BLaER1 (cell line): ENCODE data around the gene SBNO2.

ENCODE experiments used
- H3K27ac ChIP-seq: shearing (Covaris generic); formaldehyde crosslinking; 2 replicates; pipeline ENCODE4 v1.8.1; 2022
- H3K27me3 ChIP-seq: shearing (Covaris generic); formaldehyde crosslinking; 2 replicates; pipeline ENCODE4 v1.8.1; 2022
- H3K36me3 ChIP-seq: shearing (Covaris generic); formaldehyde crosslinking; 2 replicates; pipeline ENCODE4 v1.8.1; 2022
- H3K4me1 ChIP-seq: shearing (Covaris generic); formaldehyde crosslinking; 2 replicates; pipeline ENCODE4 v1.8.1; 2022
- H3K4me2 ChIP-seq: shearing (Covaris generic); formaldehyde crosslinking; 2 replicates; pipeline ENCODE4 v1.8.1; 2022
- H3K4me3 ChIP-seq: shearing (Covaris generic); formaldehyde crosslinking; 2 replicates; pipeline ENCODE4 v1.8.1; 2022
- H3K9ac ChIP-seq: shearing (Covaris generic); formaldehyde crosslinking; 2 replicates; pipeline ENCODE4 v1.8.1; 2022
- H3K9me3 ChIP-seq: shearing (Covaris generic); formaldehyde crosslinking; 2 replicates; pipeline ENCODE4 v1.8.1; 2022
- H4K20me1 ChIP-seq: shearing (Covaris generic); formaldehyde crosslinking; 2 replicates; pipeline ENCODE4 v1.8.1; 2022
- Cebpa-rat ChIP-seq: shearing (Covaris generic); IDR thresholded peaks from 2 replicates; pipeline ENCODE4 v1.8.1; 2022

The SBNO2 gene

DNA sequence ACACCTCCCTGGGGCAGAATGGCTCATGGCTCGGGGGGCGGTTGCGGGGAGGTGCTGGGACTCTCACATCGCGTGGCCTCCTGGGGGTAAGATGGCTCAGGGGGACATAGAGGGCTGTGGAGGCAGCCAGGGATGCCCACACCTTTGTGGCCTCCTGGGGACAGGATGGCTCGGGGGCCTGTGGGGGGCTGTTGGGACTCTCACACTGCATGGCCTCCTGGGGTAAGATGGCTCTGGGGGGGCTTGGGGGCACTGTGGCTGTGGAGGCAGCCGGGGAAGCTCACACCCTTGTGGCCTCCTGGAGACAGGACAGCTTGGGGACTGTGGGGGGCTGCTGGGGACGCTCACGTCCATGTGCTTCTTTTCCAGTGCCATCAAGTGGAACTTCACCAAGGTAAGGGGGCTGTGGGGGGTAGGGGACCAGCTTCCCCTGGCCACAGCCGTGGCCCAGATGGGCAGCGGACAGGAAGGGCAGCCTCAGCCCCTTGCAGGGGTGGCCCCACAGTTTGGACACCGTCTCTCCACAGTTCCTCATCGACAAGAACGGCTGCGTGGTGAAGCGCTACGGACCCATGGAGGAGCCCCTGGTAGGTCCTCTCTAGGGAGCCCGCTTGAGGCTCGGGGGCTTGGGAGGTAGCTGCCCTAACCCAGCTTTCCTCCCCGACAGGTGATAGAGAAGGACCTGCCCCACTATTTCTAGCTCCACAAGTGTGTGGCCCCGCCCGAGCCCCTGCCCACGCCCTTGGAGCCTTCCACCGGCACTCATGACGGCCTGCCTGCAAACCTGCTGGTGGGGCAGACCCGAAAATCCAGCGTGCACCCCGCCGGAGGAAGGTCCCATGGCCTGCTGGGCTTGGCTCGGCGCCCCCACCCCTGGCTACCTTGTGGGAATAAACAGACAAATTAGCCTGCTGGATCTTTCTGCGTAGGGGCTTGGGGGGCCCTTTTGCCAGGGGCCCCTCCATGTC lies 67.9 kb downstream of the SBNO2 start:
- Histone ChIP-seq H3K27me3 (no peaks in the 10 kb centered on the region), H4K20me1 (peaks cover 59% of the 10 kb centered on the region), H3K9me3 (no peaks in the 10 kb centered on the region), H3K4me1 (peaks cover 58% of the 10 kb centered on the region), H3K27ac (peak overlapping the region; percentile 68; the same call in 1 of the 2 replicates), H3K9ac (peak overlapping the region; percentile 6), H3K4me2 (peak overlapping the region; percentile 90), H3K4me3 (no peak overlapping the region), H3K36me3 (peaks cover 48% of the 10 kb centered on the region)
- TF ChIP-seq Cebpa-rat: no peak

DNA sequence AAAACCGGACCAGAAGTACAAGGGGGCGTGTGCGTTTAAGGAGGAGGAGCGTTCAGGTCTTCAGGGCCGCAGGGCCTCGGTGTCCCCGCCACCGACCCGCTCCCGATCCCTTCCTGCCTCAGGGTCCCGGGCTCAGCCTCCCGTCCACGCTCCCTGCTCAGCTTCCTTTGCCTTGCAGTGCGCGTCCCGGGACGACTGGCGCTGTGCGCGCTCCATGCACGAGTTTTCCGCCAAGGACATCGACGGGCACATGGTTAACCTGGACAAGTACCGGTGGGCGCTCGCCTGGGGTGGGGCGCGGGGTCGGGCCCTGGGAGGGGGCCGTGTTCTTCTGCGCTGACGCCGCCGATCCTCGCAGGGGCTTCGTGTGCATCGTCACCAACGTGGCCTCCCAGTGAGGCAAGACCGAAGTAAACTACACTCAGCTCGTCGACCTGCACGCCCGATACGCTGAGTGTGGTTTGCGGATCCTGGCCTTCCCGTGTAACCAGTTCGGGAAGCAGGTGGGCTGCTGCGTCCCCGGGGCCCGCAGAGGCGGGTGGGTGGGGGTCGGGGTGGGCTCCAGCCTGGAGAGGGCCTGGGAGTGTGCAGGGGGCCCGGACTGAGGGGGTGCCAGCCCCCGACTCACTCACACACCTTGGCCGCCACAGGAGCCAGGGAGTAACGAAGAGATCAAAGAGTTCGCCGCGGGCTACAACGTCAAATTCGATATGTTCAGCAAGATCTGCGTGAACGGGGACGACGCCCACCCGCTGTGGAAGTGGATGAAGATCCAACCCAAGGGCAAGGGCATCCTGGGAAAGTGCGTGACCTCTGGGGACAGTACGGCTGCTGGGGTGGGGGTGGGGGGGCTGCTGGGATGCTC lies 68.8 kb downstream of the SBNO2 start:
- H3K9ac ChIP-seq: peak overlapping the region; percentile 83
- H3K4me3 ChIP-seq: peak overlapping the region; percentile 77
- no peaks in the 10 kb centered on the region for H3K27me3 ChIP-seq
- no peak for TF ChIP-seq Cebpa-rat
- peak overlapping the region; percentile 90 for H3K4me2 ChIP-seq
- peaks cover 39% of the 10 kb centered on the region for H3K36me3 ChIP-seq
- peaks cover 67% of the 10 kb centered on the region for H3K4me1 ChIP-seq
- peak overlapping the region; percentile 92 for H3K27ac ChIP-seq
- H3K9me3 ChIP-seq: no peaks in the 10 kb centered on the region
- H4K20me1 ChIP-seq: peaks cover 51% of the 10 kb centered on the region

DNA sequence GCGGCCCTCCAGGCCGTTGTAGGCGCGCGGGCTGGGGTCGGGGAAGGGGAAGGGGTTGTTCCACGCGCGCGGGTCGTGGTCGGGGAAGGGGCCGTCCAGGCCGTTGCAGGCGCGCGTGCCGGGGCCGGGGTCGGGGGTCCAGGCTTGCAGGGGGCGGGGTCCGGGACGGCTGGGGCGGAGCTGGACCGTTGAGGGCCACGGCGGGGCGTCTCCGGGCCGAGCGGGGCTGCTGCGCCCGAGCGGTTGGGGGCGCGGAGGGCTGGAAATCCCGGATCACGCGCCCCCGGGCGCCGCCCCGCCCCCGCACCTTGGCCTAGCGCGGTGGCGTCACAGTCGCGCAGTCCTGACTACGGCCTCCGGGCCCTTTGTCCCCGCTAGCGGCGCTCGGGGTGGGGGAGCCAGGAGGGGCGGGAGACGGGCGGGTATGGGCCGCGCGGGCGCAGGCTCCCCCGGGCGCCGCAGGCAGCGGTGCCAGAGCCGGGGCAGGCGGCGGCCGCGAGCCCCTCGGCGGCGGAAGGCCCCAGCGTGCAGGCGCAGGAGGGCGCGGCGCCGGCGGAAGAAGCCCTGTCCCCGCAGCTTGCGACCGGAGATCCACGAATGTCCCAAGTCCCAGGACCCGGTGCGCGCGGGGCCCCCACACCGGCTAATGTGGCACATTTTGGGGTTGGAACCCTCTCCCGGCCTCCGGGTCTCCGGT lies 69.6 kb downstream of the SBNO2 start:
- peaks cover 31% of the 10 kb centered on the region for H3K36me3 ChIP-seq
- H3K4me2 ChIP-seq: peak overlapping the region; percentile 90
- TF ChIP-seq Cebpa-rat: no peak
- H3K27ac ChIP-seq: peak overlapping the region; percentile 92
- no peaks in the 10 kb centered on the region for H3K9me3 ChIP-seq
- peaks cover 75% of the 10 kb centered on the region for H3K4me1 ChIP-seq
- peak overlapping the region; percentile 83 for H3K9ac ChIP-seq
- no peaks in the 10 kb centered on the region for H3K27me3 ChIP-seq
- H4K20me1 ChIP-seq: peaks cover 46% of the 10 kb centered on the region
- peak overlapping the region; percentile 77 for H3K4me3 ChIP-seq

DNA sequence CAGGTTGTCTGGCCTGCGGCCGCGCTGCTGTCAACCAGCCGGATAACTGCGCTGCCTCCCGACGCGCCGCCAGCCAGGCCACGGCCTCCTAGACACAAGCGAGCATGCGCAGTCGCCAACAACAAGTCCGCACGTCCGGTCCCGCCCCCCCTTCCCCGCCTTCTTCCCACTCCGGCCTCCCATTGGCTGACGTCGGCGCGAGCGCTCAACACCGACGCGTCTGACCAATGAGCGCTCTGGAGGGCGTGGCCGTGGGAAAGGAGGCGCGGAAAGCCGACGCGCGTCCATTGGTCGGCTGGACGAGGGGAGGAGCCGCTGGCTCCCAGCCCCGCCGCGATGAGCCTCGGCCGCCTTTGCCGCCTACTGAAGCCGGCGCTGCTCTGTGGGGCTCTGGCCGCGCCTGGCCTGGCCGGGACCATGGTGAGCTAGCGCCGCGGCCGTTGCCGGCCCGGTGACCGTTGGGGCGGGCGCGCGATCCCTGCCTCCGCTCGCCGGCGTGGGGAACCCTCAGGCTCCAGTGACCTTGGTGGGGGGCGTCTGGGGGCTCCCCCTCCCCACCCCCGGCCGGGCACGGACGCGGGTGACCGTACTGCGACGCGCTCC lies 70.3 kb downstream of the SBNO2 start, which contains the start of gene GPX4:
Gene GPX4, plus strand, starts transcription at position 287 of the 603 bp plus-strand sequence. Its CDS starts 50 bp downstream, at position 337.
- peak within 1 kb of the TSS; percentile 92 for H3K27ac ChIP-seq
- H3K4me2 ChIP-seq: peak within 1 kb of the TSS; percentile 90
- H3K27me3 ChIP-seq: no peaks in the 10 kb centered on the region
- peaks cover 41% of the 10 kb centered on the region for H4K20me1 ChIP-seq
- peak within 1 kb of the TSS; percentile 77 for H3K4me3 ChIP-seq
- H3K9ac ChIP-seq: peak within 1 kb of the TSS; percentile 83
- peaks cover 26% of the 10 kb centered on the region for H3K36me3 ChIP-seq
- TF ChIP-seq Cebpa-rat: no peak
- H3K4me1 ChIP-seq: peaks cover 77% of the 10 kb centered on the region
- no peaks in the 10 kb centered on the region for H3K9me3 ChIP-seq

DNA sequence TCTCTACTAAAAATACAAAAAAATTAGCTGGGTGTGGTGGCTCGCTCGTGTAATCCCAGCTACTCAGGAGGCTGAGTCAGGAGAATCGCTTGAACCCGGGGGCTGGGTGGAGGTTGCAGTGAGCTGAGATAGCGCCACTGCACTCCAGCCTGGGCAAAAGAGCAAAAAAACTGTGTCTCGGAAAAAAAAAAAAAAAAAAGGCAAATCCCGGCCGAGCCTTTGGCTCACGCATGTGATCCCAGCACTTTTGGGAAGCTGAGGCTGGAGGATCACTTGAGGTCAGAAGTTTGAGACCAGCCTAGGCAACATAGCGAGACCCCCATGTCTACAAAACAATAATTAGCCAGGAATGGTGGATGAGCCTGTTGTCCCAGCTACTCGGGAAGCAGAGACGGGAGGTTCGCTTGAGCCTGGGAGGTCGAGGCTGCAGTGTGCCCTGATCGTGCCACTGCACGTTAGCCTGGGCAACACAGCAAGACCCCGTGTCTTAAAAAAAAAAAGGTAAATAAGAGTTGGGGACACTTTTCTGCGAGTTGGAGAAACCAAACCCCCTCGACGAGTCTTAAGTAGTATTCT lies 70.8 kb downstream of the SBNO2 start:
- H3K4me3 ChIP-seq: no peak overlapping the region
- TF ChIP-seq Cebpa-rat: no peak
- peak overlapping the region; percentile 90 for H3K27ac ChIP-seq
- peaks cover 22% of the 10 kb centered on the region for H3K36me3 ChIP-seq
- H3K9me3 ChIP-seq: no peaks in the 10 kb centered on the region
- H3K27me3 ChIP-seq: no peaks in the 10 kb centered on the region
- H3K4me2 ChIP-seq: peak overlapping the region; percentile 84
- H3K9ac ChIP-seq: no peak overlapping the region
- peaks cover 80% of the 10 kb centered on the region for H3K4me1 ChIP-seq
- H4K20me1 ChIP-seq: peaks cover 37% of the 10 kb centered on the region

DNA sequence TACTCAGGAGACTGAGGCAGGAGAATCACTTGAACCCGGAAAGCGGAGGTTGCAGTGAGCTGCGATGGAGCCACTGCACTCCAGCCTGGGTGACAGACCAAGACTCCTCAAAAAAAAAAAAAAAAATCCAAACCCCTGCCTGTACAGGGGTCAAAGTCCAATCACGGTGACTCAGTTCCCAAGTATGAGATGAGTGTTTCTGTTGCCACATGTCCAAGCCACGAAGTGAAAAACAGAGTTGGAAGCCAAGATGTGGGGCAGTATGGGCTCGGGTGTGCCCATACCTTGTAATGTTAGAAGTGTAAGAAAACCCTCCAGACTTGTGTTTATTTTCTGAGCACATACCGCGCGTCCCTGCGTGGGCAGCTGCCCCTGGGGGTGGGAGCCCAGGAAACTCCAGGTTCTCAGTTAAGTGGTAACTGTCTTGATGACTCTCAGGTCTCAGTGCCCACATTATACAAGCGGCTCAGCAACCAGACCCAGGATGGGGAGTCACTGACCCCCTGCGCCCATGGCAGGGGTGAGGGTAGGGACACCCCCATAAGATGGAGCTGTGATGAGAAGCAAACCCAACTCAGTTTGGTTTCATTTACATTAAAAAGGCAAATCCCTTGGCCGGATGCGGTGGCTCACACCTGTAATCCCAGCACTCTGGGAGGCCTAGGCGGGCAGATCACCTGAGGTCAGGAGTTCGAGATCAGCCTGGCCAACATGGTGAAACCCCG lies 71.5 kb downstream of the SBNO2 start:
- Histone ChIP-seq H3K36me3 (peaks cover 18% of the 10 kb centered on the region), H3K4me3 (no peak overlapping the region), H3K9ac (peak overlapping the region; percentile 73; the same call in 1 of the 2 replicates), H3K4me2 (peak overlapping the region; percentile 84), H3K9me3 (no peaks in the 10 kb centered on the region), H4K20me1 (peaks cover 32% of the 10 kb centered on the region), H3K27ac (peak overlapping the region; percentile 90), H3K4me1 (peaks cover 82% of the 10 kb centered on the region), H3K27me3 (no peaks in the 10 kb centered on the region)
- no peak for TF ChIP-seq Cebpa-rat

DNA sequence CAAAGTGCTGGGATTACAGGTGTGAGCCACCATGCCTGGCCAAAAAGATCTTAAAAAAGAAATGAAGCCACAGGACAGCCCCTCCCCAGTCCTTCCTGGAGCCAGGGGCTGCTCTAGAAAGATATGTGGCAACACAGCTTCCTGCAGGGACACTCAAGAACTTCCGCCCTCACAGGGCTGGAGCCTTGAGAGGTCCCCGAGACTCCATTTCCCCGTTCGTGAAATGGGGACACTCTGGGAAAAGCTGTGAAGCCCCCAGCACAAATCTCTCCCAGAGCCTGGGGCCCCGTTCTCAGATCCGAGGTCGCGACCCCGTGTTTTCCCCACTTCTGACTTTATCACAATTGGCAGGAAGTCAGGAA lies 72.8 kb downstream of the SBNO2 start:
- Histone ChIP-seq H3K4me2 (peak overlapping the region; percentile 84), H3K27me3 (no peaks in the 10 kb centered on the region), H3K9ac (peak overlapping the region; percentile 73), H3K4me1 (peaks cover 74% of the 10 kb centered on the region), H3K36me3 (peaks cover 5% of the 10 kb centered on the region), H3K4me3 (peak overlapping the region; percentile 49), H3K9me3 (no peaks in the 10 kb centered on the region), H4K20me1 (peaks cover 20% of the 10 kb centered on the region), H3K27ac (peak overlapping the region; percentile 90)
- TF ChIP-seq Cebpa-rat: no peak
